HG03175 (cell line): Measurements from ENCODE around the gene GRB14.
"Not testable (repeated sequence)": the region's sequence is repeated elsewhere in the genome, so short reads cannot be mapped to it uniquely, and the experiment has no call there.

ENCODE experiments used
- ATAC-seq: cut with Tn5 transposase; IDR thresholded peaks from one replicate; pipeline ENCODE4 v1.9.1; 2021; ENCODE audit warnings: mild to moderate bottlenecking, moderate library complexity; ENCODE audit not compliant: unreplicated experiment

GRB14 gene

DNA sequence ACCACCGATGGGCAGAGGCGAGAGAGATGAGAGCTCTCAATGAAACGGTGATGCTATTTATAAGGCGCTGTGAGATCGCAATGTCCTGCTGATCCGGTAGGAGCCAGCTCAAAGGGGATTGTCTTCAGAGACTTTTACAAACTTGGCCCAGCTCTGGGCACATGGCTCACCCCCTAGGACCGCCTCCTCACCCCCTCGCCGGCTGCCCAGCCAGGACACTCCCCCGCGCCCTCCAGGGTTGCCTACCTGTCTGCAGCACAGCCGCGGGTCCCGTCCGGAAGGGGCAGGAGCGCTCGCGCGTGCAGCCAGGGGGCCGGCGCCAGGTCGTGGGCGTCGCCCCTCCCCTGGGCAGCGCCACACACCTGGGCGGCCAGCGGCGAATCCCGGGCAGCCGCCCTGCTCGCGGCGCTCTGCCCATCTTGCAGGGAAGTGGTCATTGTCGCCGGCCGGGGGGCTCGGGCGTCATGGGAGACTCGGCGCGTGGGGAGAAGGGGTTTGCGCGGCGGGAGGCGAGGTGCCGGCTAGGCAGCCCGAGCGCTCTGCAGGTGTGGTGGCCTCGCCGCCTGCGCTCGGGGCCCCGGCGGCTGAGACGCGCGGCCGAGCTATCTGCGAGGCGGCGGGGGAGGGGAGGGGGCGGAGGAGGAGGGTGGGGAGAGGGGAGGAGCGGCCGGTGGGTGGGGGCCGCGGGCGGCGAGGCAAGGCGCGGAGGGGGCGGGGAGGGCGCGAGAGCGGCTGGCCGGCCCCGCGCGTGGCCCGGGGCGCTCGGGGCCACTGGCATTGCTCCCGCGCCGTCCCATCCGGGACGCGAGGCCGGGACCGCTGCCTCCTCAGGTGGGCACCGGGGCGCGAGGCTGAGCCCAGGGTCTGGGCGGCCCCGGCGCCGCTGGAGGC is at the start of gene GRB14:
Gene GRB14, minus strand, starts transcription at position 610 of the 891 bp plus-strand sequence. Its CDS starts 173 bp downstream, at position 437.
- ATAC-seq, result no peak

DNA sequence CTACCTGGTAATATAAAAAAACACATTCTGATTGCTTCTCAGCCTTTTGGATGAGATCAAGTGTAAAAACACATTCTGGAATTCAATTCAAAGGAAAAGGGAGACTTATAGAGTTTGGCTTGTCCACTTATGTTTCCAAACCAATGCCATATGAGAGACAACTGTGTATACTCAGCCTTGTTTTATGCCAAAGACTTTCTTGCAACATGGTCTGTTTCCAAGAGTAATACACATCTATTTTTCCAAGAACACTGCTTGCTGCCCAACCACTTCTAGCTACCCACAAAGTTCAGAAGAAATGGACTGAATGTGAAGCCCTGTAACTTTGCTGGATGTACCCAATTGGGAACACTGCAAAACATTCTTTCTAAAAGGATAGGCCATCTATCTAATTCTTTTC is 48.0 kb upstream of the GRB14 start:
- ATAC-seq, result no peak

DNA sequence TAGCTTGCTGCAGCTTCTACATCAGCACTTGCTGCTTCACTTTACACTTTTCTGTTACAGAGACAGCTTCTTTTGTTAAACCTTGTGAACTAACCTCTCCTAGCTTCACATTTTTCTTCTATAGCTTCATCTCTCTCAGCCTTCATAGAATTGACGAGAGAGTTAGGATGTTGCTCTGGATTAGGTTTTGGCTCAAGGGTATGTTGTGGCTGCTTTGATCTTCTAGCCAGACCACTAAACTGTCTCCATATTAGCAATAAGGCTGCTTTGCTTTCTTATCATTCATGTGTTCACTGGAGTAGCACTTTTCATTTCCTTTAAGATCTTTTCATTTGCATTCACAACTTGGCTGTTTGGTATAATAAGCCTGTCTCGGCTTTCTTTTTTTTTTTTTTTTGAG is 46.3 kb upstream of the GRB14 start:
- no peak for ATAC-seq

- no peak for ATAC-seq
These were observed 42.8 kb upstream of the GRB14 start for GRCh38 chr2:164664070-164664469.

GRCh38 chr2:164662868-164663631 is 41.8 kb upstream of the GRB14 start:
- ATAC-seq, result no peak

- no peak for ATAC-seq
These were observed 40.8 kb upstream of the GRB14 start for GRCh38 chr2:164662066-164662465.

GRCh38 chr2:164661349-164661748 is 40.1 kb upstream of the GRB14 start:
- ATAC-seq, result no peak

- ATAC-seq, result no peak
These were observed 35.8 kb upstream of the GRB14 start for GRCh38 chr2:164657129-164657528.

DNA sequence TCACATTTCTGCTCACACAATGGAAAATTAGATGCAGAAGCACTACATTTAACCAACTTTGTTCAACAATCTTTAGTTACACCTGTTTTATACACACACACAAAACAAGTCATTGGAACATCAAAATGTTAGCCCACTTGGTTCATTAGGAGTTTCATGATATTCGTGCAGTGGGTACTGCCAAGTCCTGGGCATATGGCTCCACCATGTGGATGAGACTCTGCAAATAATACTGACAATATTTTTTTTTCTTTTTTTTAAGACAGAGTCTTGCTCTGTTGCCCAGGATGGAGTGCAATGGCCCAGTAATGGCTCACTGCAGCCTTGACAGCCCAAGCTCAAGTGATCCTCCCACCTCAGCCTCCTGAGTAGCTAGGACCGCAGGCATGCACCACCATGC is 34.5 kb upstream of the GRB14 start:
- no peak for ATAC-seq

DNA sequence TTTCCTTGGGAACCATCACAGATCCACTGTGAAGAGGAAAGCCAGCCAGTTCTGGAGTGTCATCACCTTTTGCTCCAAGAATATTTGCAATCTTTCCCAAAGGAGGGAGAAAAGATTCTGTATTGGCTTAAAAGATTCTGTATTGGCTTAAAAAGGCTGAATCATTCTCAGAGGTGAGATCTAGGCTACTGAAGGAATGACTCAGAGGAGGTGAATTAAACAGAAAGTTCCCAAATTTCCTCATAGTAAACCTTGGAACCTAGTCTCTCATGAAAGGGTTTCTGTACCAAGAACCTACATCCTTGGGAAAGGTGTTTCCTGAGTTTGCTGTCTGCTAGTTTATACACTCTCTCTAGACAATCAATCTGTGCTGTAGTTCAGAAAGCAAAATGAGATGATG is 34.1 kb upstream of the GRB14 start:
- ATAC-seq, result no peak

DNA sequence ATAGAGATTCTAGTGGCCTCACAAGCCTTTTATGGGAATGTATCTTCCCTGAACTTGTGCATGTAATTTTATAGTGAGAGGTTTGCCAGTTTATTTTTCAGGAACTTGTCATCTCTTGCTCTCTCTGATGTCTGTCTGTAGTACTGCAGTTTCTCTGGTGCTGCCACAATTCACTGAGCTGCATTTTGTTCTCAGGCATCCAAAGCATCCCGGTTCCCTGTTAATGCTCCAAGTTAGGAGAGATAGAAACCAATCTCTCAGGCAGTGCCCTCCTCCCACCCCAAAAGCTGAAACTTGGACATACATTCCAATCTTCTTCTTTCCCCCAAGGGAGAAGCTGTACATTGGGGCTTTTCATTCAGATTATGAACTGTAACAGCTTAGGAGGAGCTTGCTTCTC is 30.1 kb upstream of the GRB14 start:
- no peak for ATAC-seq

GRCh38 chr2:164644036-164644700 is 22.9 kb upstream of the GRB14 start:
- ATAC-seq, result no peak

GRCh38 chr2:164642946-164643555 is 21.8 kb upstream of the GRB14 start:
- ATAC-seq, result no peak

GRCh38 chr2:164642268-164642667 is 21.0 kb upstream of the GRB14 start:
- ATAC-seq, result no peak

DNA sequence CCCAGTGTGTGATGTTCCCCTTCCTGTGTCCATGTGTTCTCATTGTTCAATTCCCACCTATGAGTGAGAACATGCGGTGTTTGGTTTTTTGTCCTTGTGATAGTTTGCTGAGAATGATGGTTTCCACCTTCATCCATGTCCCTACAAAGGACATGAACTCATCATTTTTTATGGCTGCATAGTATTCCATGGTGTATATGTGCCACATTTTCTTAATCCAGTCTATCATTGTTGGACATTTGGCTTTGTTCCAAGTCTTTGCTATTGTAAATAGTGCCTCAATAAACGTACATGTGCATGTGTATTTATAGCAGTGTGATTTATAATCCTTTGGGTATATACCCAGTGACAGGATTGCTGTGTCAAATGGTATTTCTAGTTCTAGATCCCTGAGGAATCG is 7.0 kb upstream of the GRB14 start:
- ATAC-seq, result not testable (repeated sequence)

DNA sequence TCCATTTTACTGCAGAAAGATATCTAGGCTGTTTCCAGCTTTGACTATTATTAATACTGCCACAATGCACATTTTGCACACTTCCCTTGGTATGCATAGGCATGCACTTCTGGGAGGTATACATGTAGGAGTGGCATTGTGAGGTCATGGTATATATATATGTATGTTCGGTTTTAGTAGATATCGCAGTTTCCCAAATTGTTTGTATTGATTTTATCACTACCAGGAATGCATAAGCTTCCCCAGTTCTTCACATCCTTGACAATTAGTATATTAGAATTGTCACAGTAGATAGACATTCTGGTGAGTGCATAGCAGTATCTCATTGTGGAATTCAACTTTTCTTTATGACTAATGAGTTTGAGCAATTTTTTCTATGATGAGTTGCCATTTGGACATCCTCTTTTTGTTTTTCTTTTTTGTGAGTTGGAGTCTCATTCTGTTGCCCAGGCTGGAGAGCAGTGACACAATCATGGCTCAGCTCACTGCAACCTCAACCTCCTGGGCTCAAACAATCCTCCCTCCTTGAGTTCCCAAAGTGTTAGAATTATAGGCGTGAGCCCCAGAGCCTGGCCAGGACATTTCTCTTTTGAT is 4.2 kb upstream of the GRB14 start:
- ATAC-seq, result no peak

GRCh38 chr2:164624316-164624715 is 3.0 kb upstream of the GRB14 start:
- ATAC-seq, result no peak

- ATAC-seq, result no peak
These were observed 1.2 kb upstream of the GRB14 start for GRCh38 chr2:164622338-164623106.

DNA sequence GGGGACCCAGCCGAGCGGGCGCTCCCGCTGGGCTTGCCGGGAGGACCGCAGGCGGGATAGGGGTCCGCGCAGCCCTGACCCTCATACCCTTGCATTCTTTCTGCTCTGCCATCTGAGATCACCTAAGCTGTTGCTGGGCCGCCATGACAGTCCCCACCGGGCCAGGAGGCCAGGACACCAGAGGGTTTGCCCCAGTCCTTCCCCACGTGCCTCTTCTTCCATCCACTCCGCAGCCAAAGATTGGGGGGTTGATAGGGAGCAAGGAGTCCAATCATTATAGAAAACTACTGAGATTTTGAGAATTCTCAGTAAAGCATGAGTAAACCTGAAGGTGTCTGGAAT is 453 bp upstream of the GRB14 start:
- no peak for ATAC-seq

GRCh38 chr2:164620457-164620856 is 825 bp downstream of the GRB14 start:
- ATAC-seq, result no peak
